ENCODE results near the gene SDS. TPM values are rescaled to one million over a fixed set of nuclear protein-coding genes. Genes with fewer than 3 reads are reported as not detected.

Gene SDS
- total RNA-seq, 1 experiment from 2014 or later: 0.26 TPM

DNA sequence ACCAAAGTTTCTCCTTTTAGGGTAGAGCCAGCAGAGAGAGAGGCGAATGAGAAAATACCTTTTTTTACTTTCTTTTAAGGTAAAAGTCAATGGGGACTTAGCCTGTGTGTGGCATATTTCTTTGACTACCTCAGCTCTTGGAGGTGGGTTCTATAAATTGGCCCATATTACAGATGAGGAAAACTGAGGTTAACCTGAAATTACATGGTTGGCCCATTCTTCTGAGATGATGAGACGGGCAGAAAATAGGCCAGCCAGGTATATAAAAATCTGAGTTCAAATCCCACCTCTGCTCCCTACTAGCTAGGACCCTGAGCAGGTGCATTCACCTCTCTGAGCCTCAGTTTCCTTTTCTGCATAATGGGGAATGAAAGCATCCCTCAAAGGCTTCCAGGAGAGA is 45.6 kb upstream of the SDS start:
- Mint-ChIP-seq H3K27ac (ENCODE audit: unreplicated experiment) (no peak overlapping the region), H3K4me1 (ENCODE audit: low read depth, unreplicated experiment) (no peaks in the 10 kb centered on the region), H3K9me3 (ENCODE audit: low read depth, unreplicated experiment) (peaks cover 4% of the 10 kb centered on the region), H3K36me3 (ENCODE audit: insufficient read depth, unreplicated experiment) (no peaks in the 10 kb centered on the region), H3K4me3 (ENCODE audit: low read depth, unreplicated experiment) (no peak overlapping the region), H3K27me3 (ENCODE audit: unreplicated experiment) (peaks cover 77% of the 10 kb centered on the region)
- no TSS peak for BruUV-seq (replicated peaks)
- intact Hi-C loops (cut with micrococcal nuclease; ENCODE audit: unreplicated experiment): no loop called here
- TF ChIP-seq CTCF (IDR thresholded peaks at IDR 0.05; ENCODE audit: unreplicated experiment): no peak
- CTCF ChIA-PET: no interaction called here
- DNase-seq: no peak

GRCh38 chr12:113448873-113449272 is 45.2 kb upstream of the SDS start:
- intact Hi-C loops (cut with micrococcal nuclease; ENCODE audit: unreplicated experiment): no loop called here
- CTCF ChIA-PET: no interaction called here
- peaks cover 72% of the 10 kb centered on the region for H3K27me3 Mint-ChIP-seq (ENCODE audit: unreplicated experiment)
- peaks cover 4% of the 10 kb centered on the region for H3K9me3 Mint-ChIP-seq (ENCODE audit: low read depth, unreplicated experiment)
- H3K4me3 Mint-ChIP-seq (ENCODE audit: low read depth, unreplicated experiment): no peak overlapping the region
- no peaks in the 10 kb centered on the region for H3K4me1 Mint-ChIP-seq (ENCODE audit: low read depth, unreplicated experiment)
- no peak for DNase-seq
- TF ChIP-seq CTCF (IDR thresholded peaks at IDR 0.05; ENCODE audit: unreplicated experiment): no peak
- no peak overlapping the region for H3K27ac Mint-ChIP-seq (ENCODE audit: unreplicated experiment)
- BruUV-seq (replicated peaks): no TSS peak
- H3K36me3 Mint-ChIP-seq (ENCODE audit: insufficient read depth, unreplicated experiment): no peaks in the 10 kb centered on the region

DNA sequence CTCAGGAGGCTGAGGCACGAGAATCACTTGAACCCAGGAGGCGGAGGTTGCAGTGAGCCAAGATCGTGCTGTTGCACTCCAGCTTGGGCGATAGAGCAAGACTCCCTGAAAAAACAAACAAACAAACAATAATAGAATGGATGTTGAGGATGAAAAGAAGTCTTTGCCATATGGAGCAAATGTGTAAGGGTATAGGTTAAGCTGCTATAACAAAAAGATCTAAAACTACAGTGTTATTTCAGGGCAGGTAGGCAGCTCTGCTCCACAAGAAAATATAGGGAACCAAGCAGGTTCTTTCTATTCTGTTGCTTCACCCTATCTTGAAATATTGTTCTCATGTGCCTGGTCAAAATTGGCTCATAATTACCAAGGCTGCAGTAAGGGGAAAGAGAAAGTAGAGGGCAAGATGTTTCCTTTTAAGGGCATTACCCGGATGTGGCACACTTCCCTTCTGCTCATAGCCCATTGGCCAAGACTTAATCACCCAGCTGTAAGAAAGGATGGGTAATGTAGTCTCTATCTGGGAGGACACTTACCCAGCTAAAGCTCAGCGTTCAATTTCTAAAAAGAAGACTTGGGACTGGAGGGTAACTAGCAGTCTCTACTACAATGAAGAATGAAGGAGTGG is 42.0 kb upstream of the SDS start:
- Mint-ChIP-seq H3K36me3 (ENCODE audit: insufficient read depth, unreplicated experiment) (no peaks in the 10 kb centered on the region), H3K27me3 (ENCODE audit: unreplicated experiment) (peaks cover 49% of the 10 kb centered on the region)
- CTCF ChIA-PET: interaction anchor here (0.8 kb wide), 1 partner anchor 20 kb away, joined by 3 read pairs; no protein-coding TSS in a partner anchor

GRCh38 chr12:113443030-113443539 is 39.4 kb upstream of the SDS start:
- CTCF ChIA-PET: no interaction called here
- no TSS peak for BruUV-seq (replicated peaks)
- no peak overlapping the region for H3K4me3 Mint-ChIP-seq (ENCODE audit: low read depth, unreplicated experiment)
- H3K27ac Mint-ChIP-seq (ENCODE audit: unreplicated experiment): no peak overlapping the region
- H3K27me3 Mint-ChIP-seq (ENCODE audit: unreplicated experiment): peaks cover 36% of the 10 kb centered on the region
- H3K9me3 Mint-ChIP-seq (ENCODE audit: low read depth, unreplicated experiment): peaks cover 4% of the 10 kb centered on the region
- no peak for DNase-seq
- no peak for TF ChIP-seq CTCF (IDR thresholded peaks at IDR 0.05; ENCODE audit: unreplicated experiment)
- intact Hi-C loops (cut with micrococcal nuclease; ENCODE audit: unreplicated experiment): no loop called here
- H3K4me1 Mint-ChIP-seq (ENCODE audit: low read depth, unreplicated experiment): no peaks in the 10 kb centered on the region
- no peaks in the 10 kb centered on the region for H3K36me3 Mint-ChIP-seq (ENCODE audit: insufficient read depth, unreplicated experiment)

More for the DNA sequence above, 42.0 kb upstream of the SDS start:
- DNase-seq: no peak
- Mint-ChIP-seq H3K27ac (ENCODE audit: unreplicated experiment) (no peak overlapping the region), H3K9me3 (ENCODE audit: low read depth, unreplicated experiment) (peaks cover 4% of the 10 kb centered on the region), H3K4me3 (ENCODE audit: low read depth, unreplicated experiment) (no peak overlapping the region), H3K4me1 (ENCODE audit: low read depth, unreplicated experiment) (no peaks in the 10 kb centered on the region)
- BruUV-seq (replicated peaks): no TSS peak
- TF ChIP-seq CTCF (IDR thresholded peaks at IDR 0.05; ENCODE audit: unreplicated experiment): no peak
- intact Hi-C loops (cut with micrococcal nuclease; ENCODE audit: unreplicated experiment): no loop called here

Data from Calu3 (cell line).